CD14-positive monocyte (primary cell): Measurements from ENCODE around the gene F10. TPM values are rescaled to one million over a fixed set of nuclear protein-coding genes. Genes with fewer than 3 reads are reported as not detected.
"Not testable (repeated sequence)": the region's sequence is repeated elsewhere in the genome, so short reads cannot be mapped to it uniquely, and the experiment has no call there.

ENCODE experiments used
- DNase-seq, 3 donors: peaks; one replicate each; pipeline ENCODE4 v3.0.0-alpha.2; 2011 to 2022
- H2AFZ ChIP-seq: 2 replicates; pipeline ENCODE4 v1.6.0; 2012; ENCODE audit warnings: mild to moderate bottlenecking, low read depth, low read length, inconsistent platforms; ENCODE audit not compliant: insufficient read depth, poor library complexity, severe bottlenecking
- H3K27ac ChIP-seq, 2 donors: 1 replicate in 1 of 2; 2 replicates in 1 of 2; pipeline ENCODE4 v1.5.1; 2012 to 2013; ENCODE audit warnings: low read length in 2 of 2, control low read depth in 1 of 2, inconsistent platforms in 1 of 2, low read depth in 1 of 2, mild to moderate bottlenecking in 1 of 2
- H3K27me3 ChIP-seq, 2 donors: one replicate each; pipeline versions ENCODE4 v1.6.0 to v1.6.1; 2011 to 2013; ENCODE audit warnings: low read length in 2 of 2; ENCODE audit not compliant: control insufficient read depth in 2 of 2, insufficient read depth in 2 of 2
- H3K36me3 ChIP-seq, 2 donors: replicated peaks in 1 of 2; 1 replicate in 1 of 2; 2 replicates in 1 of 2; pipeline versions ENCODE4 v1.5.1 to v1.6.1; 2012 to 2013; ENCODE audit warnings: low read length in 2 of 2, control low read depth in 1 of 2, inconsistent platforms in 1 of 2, mild to moderate bottlenecking in 1 of 2; ENCODE audit not compliant: insufficient read depth in 2 of 2, control insufficient read depth in 1 of 2
- H3K4me1 ChIP-seq, 2 donors: 1 replicate in 1 of 2; 2 replicates in 1 of 2; pipeline versions ENCODE4 v1.5.1 to v1.6.1; 2012 to 2013; ENCODE audit warnings: low read length in 2 of 2, control low read depth in 1 of 2, inconsistent platforms in 1 of 2, mild to moderate bottlenecking in 1 of 2, moderate library complexity in 1 of 2; ENCODE audit not compliant: insufficient read depth in 2 of 2, control insufficient read depth in 1 of 2
- H3K4me2 ChIP-seq: replicated peaks from 2 replicates; pipeline ENCODE3; 2012; ENCODE audit warnings: low read length, moderate library complexity, mild to moderate bottlenecking; ENCODE audit not compliant: poor library complexity, severe bottlenecking; ENCODE audit errors: extremely low read depth
- H3K4me3 ChIP-seq, 3 experiments: fragments of 200-600 bp in 1 of 3; sonication (generic) in 1 of 3; replicated peaks in 1 of 3; 1 replicate in 2 of 3; 2 replicates in 1 of 3; pipeline ENCODE4 v1.5.1; 2011 to 2013; ENCODE audit warnings: low read length in 3 of 3, mild to moderate bottlenecking in 3 of 3, control low read depth in 2 of 3, low read depth in 2 of 3, inconsistent platforms in 1 of 3, moderate library complexity in 1 of 3
- H3K79me2 ChIP-seq: 2 replicates; pipeline ENCODE4 v1.6.0; 2012; ENCODE audit warnings: mild to moderate bottlenecking, control low read depth, inconsistent platforms, low read length, moderate library complexity; ENCODE audit not compliant: insufficient read depth
- H3K9ac ChIP-seq: 2 replicates; pipeline ENCODE4 v1.6.0; 2017; ENCODE audit warnings: low read length, mild to moderate bottlenecking; ENCODE audit not compliant: insufficient read depth, poor library complexity, severe bottlenecking
- H3K9me3 ChIP-seq, 2 donors: replicated peaks in 1 of 2; 1 replicate in 1 of 2; 2 replicates in 1 of 2; pipeline versions ENCODE4 v1.5.1 to v1.6.1; 2012 to 2013; ENCODE audit warnings: low read length in 2 of 2, control low read depth in 1 of 2; ENCODE audit not compliant: control insufficient read depth in 1 of 2, insufficient read depth in 1 of 2
- H4K20me1 ChIP-seq: 2 replicates; pipeline ENCODE4 v1.6.0; 2012; ENCODE audit warnings: mild to moderate bottlenecking, low read length, control low read depth, moderate library complexity; ENCODE audit not compliant: insufficient read depth
- H3K27ac Mint-ChIP-seq, 7 donors: one replicate each; pipeline ENCODE4 v1.8.0; 2020; ENCODE audit warnings: mild to moderate bottlenecking in 7 of 7, mixed read lengths in 7 of 7, moderate library complexity in 6 of 7, inconsistent platforms in 2 of 7
- H3K27me3 Mint-ChIP-seq, 3 donors: one replicate each; pipeline ENCODE4 v1.8.0; 2021 to 2022; ENCODE audit warnings: low read depth in 3 of 3, mild to moderate bottlenecking in 3 of 3, mixed read lengths in 3 of 3, moderate library complexity in 3 of 3, inconsistent platforms in 1 of 3
- H3K36me3 Mint-ChIP-seq, 2 donors: one replicate each; pipeline ENCODE4 v1.8.0; 2020; ENCODE audit warnings: mixed read lengths in 2 of 2, inconsistent platforms in 1 of 2, mild to moderate bottlenecking in 1 of 2
- H3K4me1 Mint-ChIP-seq: one replicate; pipeline ENCODE4 v1.8.0; 2020; ENCODE audit warnings: mild to moderate bottlenecking, mixed read lengths
- H3K4me3 Mint-ChIP-seq, 2 donors: one replicate each; pipeline ENCODE4 v1.8.0; 2020; ENCODE audit warnings: mild to moderate bottlenecking in 2 of 2, mixed read lengths in 2 of 2, moderate library complexity in 1 of 2
- H3K9me3 Mint-ChIP-seq, 7 donors: one replicate each; pipeline ENCODE4 v1.8.0; 2020 to 2022; ENCODE audit warnings: mixed read lengths in 7 of 7, mild to moderate bottlenecking in 6 of 7, moderate library complexity in 6 of 7, inconsistent platforms in 2 of 7
- WGBS: methylation state at CpG from one replicate; pipeline ENCODE4 v1.1.5; 2013; ENCODE audit warnings: missing lambda C conversion rate; ENCODE audit not compliant: insufficient coverage; 5-methylcytosine and 5-hydroxymethylcytosine counted together
- intact Hi-C, 2 donors: fragments of 100-400 bp; cut with micrococcal nuclease; formaldehyde crosslinking; loops; one replicate each; pipeline versions ENCODE4 v1.15.0 to v1.15.1; 2023
- polyA plus RNA-seq, 3 donors: library from polyadenylated mRNA; depleted of rRNA in 1 of 3; unstranded in 2 of 3; stranded (reverse) in 1 of 3; fragments of 300-500 nt in 2 of 3; fragments of >200 nt in 1 of 3; fragmentation: Illumina TruSeq in 2 of 3; gene quantifications; 1 replicate in 2 of 3; 2 replicates in 1 of 3; pipeline ENCODE4 v1.2.3, GENCODE V29; 2012 to 2021
- TF ChIP-seq, protein P1 (sequence below): fragments of 200-600 bp; IDR thresholded peaks from one replicate; pipeline ENCODE4 v1.8.0; 2022; ENCODE audit warnings: antibody characterized with exemption, mild to moderate bottlenecking

The F10 gene
- polyA plus RNA-seq, 3 donors: not detected

DNA sequence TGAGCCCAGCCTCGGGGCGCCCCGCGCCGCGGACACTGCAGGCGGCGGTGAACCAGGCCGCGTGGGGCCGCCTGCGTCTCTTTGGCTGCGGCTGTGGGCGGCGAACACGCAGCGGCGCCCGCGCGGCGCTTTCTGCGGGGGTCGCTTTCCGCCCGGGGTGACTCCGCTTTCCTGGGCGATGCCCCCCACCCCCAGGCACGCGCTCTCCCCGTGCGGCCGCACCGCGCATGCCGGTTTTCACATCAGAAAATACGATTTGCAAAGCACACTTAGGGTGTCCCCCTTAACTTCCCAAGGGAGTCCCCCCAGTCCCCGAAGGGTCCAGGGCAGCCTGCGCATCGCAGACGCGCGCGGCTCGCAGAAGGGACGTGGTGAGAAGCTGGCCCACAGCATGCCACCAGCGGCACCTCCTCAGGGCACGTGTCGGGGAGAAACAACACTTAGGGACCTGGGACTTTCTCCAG is 11.7 kb upstream of the F10 start:
- no peak overlapping the region for H2AFZ ChIP-seq
- H3K36me3 Mint-ChIP-seq: no peaks in the 10 kb centered on the region
- no peak for DNase-seq
- no peak overlapping the region for H3K9ac ChIP-seq
- H3K9me3 Mint-ChIP-seq: peaks cover 0 to 15% (median 12%) of the 10 kb centered on the region in 7 donors
- H3K27ac ChIP-seq: no peak overlapping the region
- H3K27me3 Mint-ChIP-seq: peaks cover 7 to 26% (median 20%) of the 10 kb centered on the region in 3 donors
- H3K4me3 ChIP-seq: no peak overlapping the region
- whole genome bisulfite sequencing: 10% methylated on average over 44 of the region's 49 CpGs
- H3K27me3 ChIP-seq: peaks cover 10 to 28% of the 10 kb centered on the region in 2 donors
- intact Hi-C loops: no loop called here
- no peak overlapping the region for H3K27ac Mint-ChIP-seq
- H3K4me2 ChIP-seq: peak overlapping the region; percentile 26
- peak overlapping the region in 1 of 2 donors; percentile 59 for H3K4me3 Mint-ChIP-seq
- H3K79me2 ChIP-seq: no peaks in the 10 kb centered on the region
- no peaks in the 10 kb centered on the region for H3K4me1 ChIP-seq
- H3K36me3 ChIP-seq: no peaks in the 10 kb centered on the region
- no peaks in the 10 kb centered on the region for H4K20me1 ChIP-seq
- H3K4me1 Mint-ChIP-seq: no peaks in the 10 kb centered on the region
- H3K9me3 ChIP-seq: peaks cover 13 to 17% of the 10 kb centered on the region in 2 donors
- TF ChIP-seq, protein P1, sequence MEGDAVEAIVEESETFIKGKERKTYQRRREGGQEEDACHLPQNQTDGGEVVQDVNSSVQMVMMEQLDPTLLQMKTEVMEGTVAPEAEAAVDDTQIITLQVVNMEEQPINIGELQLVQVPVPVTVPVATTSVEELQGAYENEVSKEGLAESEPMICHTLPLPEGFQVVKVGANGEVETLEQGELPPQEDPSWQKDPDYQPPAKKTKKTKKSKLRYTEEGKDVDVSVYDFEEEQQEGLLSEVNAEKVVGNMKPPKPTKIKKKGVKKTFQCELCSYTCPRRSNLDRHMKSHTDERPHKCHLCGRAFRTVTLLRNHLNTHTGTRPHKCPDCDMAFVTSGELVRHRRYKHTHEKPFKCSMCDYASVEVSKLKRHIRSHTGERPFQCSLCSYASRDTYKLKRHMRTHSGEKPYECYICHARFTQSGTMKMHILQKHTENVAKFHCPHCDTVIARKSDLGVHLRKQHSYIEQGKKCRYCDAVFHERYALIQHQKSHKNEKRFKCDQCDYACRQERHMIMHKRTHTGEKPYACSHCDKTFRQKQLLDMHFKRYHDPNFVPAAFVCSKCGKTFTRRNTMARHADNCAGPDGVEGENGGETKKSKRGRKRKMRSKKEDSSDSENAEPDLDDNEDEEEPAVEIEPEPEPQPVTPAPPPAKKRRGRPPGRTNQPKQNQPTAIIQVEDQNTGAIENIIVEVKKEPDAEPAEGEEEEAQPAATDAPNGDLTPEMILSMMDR: no peak

DNA sequence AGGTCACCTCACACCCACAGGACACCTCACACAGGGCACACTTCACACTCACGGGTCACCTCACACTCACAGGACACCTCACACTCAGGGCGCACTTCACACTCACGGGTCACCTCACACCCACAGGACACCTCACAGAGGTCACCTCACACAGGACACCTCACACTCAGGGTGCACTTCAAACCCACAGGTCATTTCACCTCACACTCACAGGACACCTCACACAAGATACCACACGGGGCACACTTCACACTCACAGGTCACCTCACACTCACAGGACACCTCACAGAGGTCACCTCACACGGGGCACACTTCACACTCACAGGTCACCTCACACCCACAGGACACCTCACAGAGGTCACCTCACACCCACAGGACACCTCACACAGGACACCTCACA is 10.8 kb upstream of the F10 start:
- H3K9me3 Mint-ChIP-seq: peaks cover 0 to 13% (median 12%) of the 10 kb centered on the region in 7 donors
- peaks cover 7 to 26% (median 20%) of the 10 kb centered on the region in 3 donors for H3K27me3 Mint-ChIP-seq
- H3K4me1 Mint-ChIP-seq, intact Hi-C loops, H3K27ac Mint-ChIP-seq, H4K20me1 ChIP-seq, H2AFZ ChIP-seq, H3K4me3 Mint-ChIP-seq, H3K4me3 ChIP-seq, H3K36me3 ChIP-seq, H3K4me2 ChIP-seq, H3K4me1 ChIP-seq, H3K27ac ChIP-seq, H3K36me3 Mint-ChIP-seq, H3K79me2 ChIP-seq, H3K9ac ChIP-seq, DNase-seq: not testable (repeated sequence)
- peaks cover 13 to 15% of the 10 kb centered on the region in 2 donors for H3K9me3 ChIP-seq
- WGBS: 92% methylated on average over 4 of the region's 5 CpGs
- H3K27me3 ChIP-seq: peaks cover 10 to 28% of the 10 kb centered on the region in 2 donors

DNA sequence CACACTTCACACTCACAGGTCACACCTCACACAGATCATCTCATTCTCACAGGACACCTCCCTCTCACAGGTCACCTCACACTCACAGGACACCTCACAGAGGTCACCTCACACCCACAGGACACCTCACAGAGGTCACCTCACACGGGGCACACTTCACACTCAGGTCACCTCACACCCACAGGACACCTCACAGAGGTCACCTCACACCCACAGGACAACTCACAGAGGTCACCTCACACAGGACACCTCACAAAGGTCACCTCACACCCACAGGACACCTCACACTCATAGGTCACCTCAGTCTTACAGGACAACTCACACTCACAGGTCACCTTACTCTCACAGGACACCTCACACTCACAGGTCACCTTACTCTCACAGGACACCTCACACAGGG is 10.1 kb upstream of the F10 start:
- H2AFZ ChIP-seq, H3K27ac Mint-ChIP-seq, H3K4me2 ChIP-seq, intact Hi-C loops, H3K9ac ChIP-seq, H3K4me1 ChIP-seq, H3K27ac ChIP-seq, H4K20me1 ChIP-seq, DNase-seq, H3K36me3 Mint-ChIP-seq, H3K4me3 Mint-ChIP-seq, H3K4me3 ChIP-seq, H3K79me2 ChIP-seq, H3K4me1 Mint-ChIP-seq, H3K36me3 ChIP-seq: not testable (repeated sequence)
- Histone ChIP-seq H3K27me3 (peaks cover 10 to 28% of the 10 kb centered on the region in 2 donors), H3K9me3 (peaks cover 12 to 13% of the 10 kb centered on the region in 2 donors)
- 86% methylated on average over 1 of the region's 1 CpG for WGBS
- Mint-ChIP-seq H3K27me3 (peaks cover 7 to 26% (median 20%) of the 10 kb centered on the region in 3 donors), H3K9me3 (peaks cover 0 to 12% (median 11%) of the 10 kb centered on the region in 7 donors)
